Smooth muscle cell (in vitro differentiated cells): ENCODE data around the gene IRAG1. TPM values are rescaled to one million over a fixed set of nuclear protein-coding genes. Genes with fewer than 3 reads are reported as not detected.

Source experiments
- polyA plus RNA-seq: library from polyadenylated mRNA; unstranded; fragments of >200 nt; fragmentation: Nextera tagmentation; extraction: Ambion mirVana; gene quantifications from 2 replicates; pipeline ENCODE4 v1.2.1, GENCODE V29; 2016
- small RNA-seq: library from RNA; depleted of rRNA; stranded (forward); fragments of <200 nt; gene quantifications from one replicate; pipeline ENCODE3, GENCODE V24; 2014
- total RNA-seq: library from RNA; depleted of rRNA; stranded (reverse); fragments of >200 nt; gene quantifications from 2 replicates; pipeline ENCODE4 v1.2.3, GENCODE V29; 2014

Gene IRAG1
- total and polyA plus RNA-seq, 2 experiments from 2014 or later: 2.5 to 4.4 TPM

Small RNA genes within 50 kb of the gene (small RNA-seq; reads per million reads assigned to genes)
- not detected for gene RF00019

Other genes with a start within 250 kb of the IRAG1 start
- 3.6 and 3.9 TPM in 2 replicates for gene AMPD3, start 238.5 kb downstream of the IRAG1 start, total RNA-seq
- gene AMPD3, start 238.5 kb downstream of the IRAG1 start, polyA plus RNA-seq: 0.67 and 2.1 TPM in 2 replicates
- gene RNF141, start 152.6 kb downstream of the IRAG1 start, total RNA-seq: 24.4 and 26.6 TPM in 2 replicates
- 16.2 and 26.1 TPM in 2 replicates for gene RNF141, start 152.6 kb downstream of the IRAG1 start, polyA plus RNA-seq
- not detected in 2 replicates for gene LYVE1, start 125.1 kb downstream of the IRAG1 start, total RNA-seq
- not detected in 2 replicates for gene LYVE1, start 125.1 kb downstream of the IRAG1 start, polyA plus RNA-seq
- 27.5 and 29.3 TPM in 2 replicates for gene CTR9, start 57.5 kb upstream of the IRAG1 start, total RNA-seq
- gene CTR9, start 57.5 kb upstream of the IRAG1 start, polyA plus RNA-seq: 25.1 and 28.4 TPM in 2 replicates
- 1,014 and 1,033 TPM in 2 replicates for gene EIF4G2, start 115.2 kb upstream of the IRAG1 start, total RNA-seq
- gene EIF4G2, start 115.2 kb upstream of the IRAG1 start, polyA plus RNA-seq: 658 and 666 TPM in 2 replicates
- gene ZBED5, start 164.3 kb upstream of the IRAG1 start, total RNA-seq: 30.6 and 42.7 TPM in 2 replicates
- 22.6 and 26.0 TPM in 2 replicates for gene ZBED5, start 164.3 kb upstream of the IRAG1 start, polyA plus RNA-seq